Endothelial cell of umbilical vein (primary cell): ENCODE results near the gene DKK3. TPM values are rescaled to one million over a fixed set of nuclear protein-coding genes. Genes with fewer than 3 reads are reported as not detected.

ENCODE experiments used
- BruUV-seq: library from RNA; stranded (reverse); fragments of 400-500 nt; replicated peaks from 2 replicates; lab custom pipeline; 2021; lab: Mats Ljungman, UMichigan
- CTCF ChIA-PET: fragments of 300-600, 350-600 bp; sonication (Branson Sonifier 250); formaldehyde crosslinking; loops from one replicate; lab custom pipeline; 2021; ENCODE audit warnings: antibody characterized with exemption, inconsistent platforms; lab: Charles Lee
- POLR2A ChIA-PET: fragments of 300-600, 350-600 bp; sonication (Branson Sonifier 250); formaldehyde crosslinking; loops from one replicate; lab custom pipeline; 2021; ENCODE audit warnings: antibody characterized with exemption, inconsistent platforms; lab: Charles Lee
- DNase-seq: peaks from one replicate; pipeline ENCODE4 v3.0.0-alpha.2; 2011; ENCODE audit warnings: low read depth, low spot score
- FAIRE-seq: peaks from 2 replicates; lab custom pipeline; 2011; peaks lifted over from hg19 to GRCh38; lab: Jason Lieb, UNC
- H2AFZ ChIP-seq: 2 replicates; pipeline ENCODE4 v1.6.0; 2012; ENCODE audit warnings: low read depth, low read length, control low read depth, inconsistent platforms
- H3K27ac ChIP-seq: 2 replicates; pipeline ENCODE4 v1.5.1; 2011; ENCODE audit warnings: low read depth, mild to moderate bottlenecking, control low read depth, low read length, moderate library complexity; ENCODE audit not compliant: insufficient read depth
- H3K27me3 ChIP-seq, 2 experiments: 2 replicates each; pipeline versions ENCODE4 v1.6.0 to v1.6.1; 2011; ENCODE audit warnings: low read length in 2 of 2, mixed read lengths in 1 of 2; ENCODE audit not compliant: control insufficient read depth in 2 of 2, insufficient read depth in 2 of 2
- H3K36me3 ChIP-seq, 2 experiments: 2 replicates in 1 of 2; 3 replicates in 1 of 2; pipeline ENCODE4 v1.5.1; 2011; ENCODE audit warnings: low read length in 2 of 2, mild to moderate bottlenecking in 1 of 2, moderate library complexity in 1 of 2; ENCODE audit not compliant: control insufficient read depth in 2 of 2, insufficient read depth in 2 of 2; ENCODE audit errors: extremely low read depth in 1 of 2
- H3K4me1 ChIP-seq: 3 replicates; pipeline ENCODE4 v1.5.1; 2011; ENCODE audit warnings: mild to moderate bottlenecking, low read length; ENCODE audit not compliant: control insufficient read depth, insufficient read depth; ENCODE audit errors: extremely low read depth
- H3K4me2 ChIP-seq: 2 replicates; pipeline ENCODE4 v1.6.1; 2011; ENCODE audit warnings: low read length, control low read depth, mixed read lengths; ENCODE audit not compliant: insufficient read depth
- H3K4me3 ChIP-seq, 3 experiments: fragments of 200-600 bp in 1 of 3; sonication (generic), shearing (Covaris generic) in 1 of 3; replicated peaks in 1 of 3; 2 replicates each; pipeline ENCODE4 v1.5.1; 2011 to 2016; ENCODE audit warnings: control low read depth in 3 of 3, low read length in 3 of 3, mild to moderate bottlenecking in 2 of 3, inconsistent platforms in 1 of 3, low read depth in 1 of 3, moderate library complexity in 1 of 3; ENCODE audit not compliant: insufficient read depth in 1 of 3
- H3K79me2 ChIP-seq: 2 replicates; pipeline ENCODE4 v1.6.0; 2012; ENCODE audit warnings: low read length, inconsistent platforms; ENCODE audit not compliant: control insufficient read depth, insufficient read depth
- H3K9ac ChIP-seq: replicated peaks from 2 replicates; pipeline ENCODE3; 2011; ENCODE audit warnings: low read length, control low read depth; ENCODE audit not compliant: insufficient read depth; ENCODE audit errors: extremely low read depth
- H3K9me1 ChIP-seq: replicated peaks from 3 replicates; pipeline ENCODE4 v1.6.0; 2011; ENCODE audit warnings: mild to moderate bottlenecking, low read length; ENCODE audit not compliant: control insufficient read depth, insufficient read depth; ENCODE audit errors: extremely low read depth
- H3K9me3 ChIP-seq: replicated peaks from 2 replicates; pipeline ENCODE4 v1.5.1; 2012; ENCODE audit warnings: low read length, inconsistent platforms; ENCODE audit not compliant: control insufficient read depth, insufficient read depth
- H4K20me1 ChIP-seq: replicated peaks from 2 replicates; pipeline ENCODE3; 2011; ENCODE audit warnings: mild to moderate bottlenecking, low read length; ENCODE audit not compliant: control insufficient read depth, insufficient read depth; ENCODE audit errors: extremely low read depth
- CTCF ChIP-seq, 2 donors: IDR thresholded peaks; 1 replicate in 1 of 2; 2 replicates in 1 of 2; pipeline ENCODE4 v1.5.1; 2011; ENCODE audit warnings: low read length in 2 of 2, mild to moderate bottlenecking in 2 of 2, moderate library complexity in 2 of 2, control low read depth in 1 of 2, inconsistent platforms in 1 of 2, low read depth in 1 of 2; ENCODE audit not compliant: insufficient read depth in 1 of 2; ENCODE audit errors: extremely low read depth in 1 of 2
- EZH2 ChIP-seq: IDR thresholded peaks from 2 replicates; pipeline ENCODE4 v1.6.1; 2012; ENCODE audit warnings: borderline replicate concordance, low read depth, mild to moderate bottlenecking, moderate library complexity, low read length, inconsistent platforms; ENCODE audit not compliant: severe bottlenecking
- FOS ChIP-seq: IDR thresholded peaks from 2 replicates; pipeline ENCODE4 v1.6.1; 2011; ENCODE audit warnings: mild to moderate bottlenecking, low read length, moderate library complexity, borderline replicate concordance; ENCODE audit not compliant: insufficient read depth
- GATA2 ChIP-seq: IDR thresholded peaks from 2 replicates; pipeline ENCODE4 v1.7.0; 2011; ENCODE audit warnings: low read depth, mild to moderate bottlenecking, moderate library complexity, mixed read lengths, low read length; ENCODE audit not compliant: insufficient read length, insufficient read depth
- JUN ChIP-seq: IDR thresholded peaks from 2 replicates; pipeline ENCODE4 v1.6.1; 2011; ENCODE audit warnings: borderline replicate concordance, low read depth; ENCODE audit not compliant: insufficient read length, insufficient read depth
- MAX ChIP-seq: IDR thresholded peaks from 2 replicates; pipeline ENCODE4 v1.6.1; 2011; ENCODE audit not compliant: insufficient read depth, insufficient read length
- MYC ChIP-seq: IDR thresholded peaks from one replicate; pipeline ENCODE4 v1.6.1; 2011; ENCODE audit warnings: mild to moderate bottlenecking, low read depth, low read length
- POLR2A ChIP-seq: IDR thresholded peaks from 2 replicates; pipeline ENCODE4 v1.6.1; 2012; ENCODE audit warnings: low read depth, mild to moderate bottlenecking, control low read depth, low read length
- POLR2AphosphoS5 ChIP-seq: IDR thresholded peaks from 2 replicates; pipeline ENCODE4 v1.6.1; 2012; ENCODE audit warnings: low read depth, mild to moderate bottlenecking, control low read depth, low read length, moderate library complexity; ENCODE audit not compliant: insufficient read depth
- dilution Hi-C: fragments of 300-500 bp; cut with MboI; formaldehyde crosslinking; loops from one replicate; pipeline ENCODE4 v1.15.0; 2019; ENCODE audit warnings: low sequenced_read_pairs; ENCODE audit not compliant: extremely low pct_ligation_motif_present
- intact Hi-C: fragments of 100-400 bp; cut with micrococcal nuclease; formaldehyde crosslinking; loops from one replicate; pipeline ENCODE4 v1.10.0; 2022
- polyA plus RNA-seq, 4 experiments: library from polyadenylated mRNA; depleted of rRNA in 3 of 4; stranded (reverse) in 3 of 4; unstranded in 1 of 4; fragments of >200 nt; gene quantifications; 2 replicates each; pipeline versions ENCODE4 v1.2.1 to v1.2.3, GENCODE V29; 2011 to 2012; ENCODE audit warnings: missing spikeins in 1 of 4
- total RNA-seq: library from RNA; stranded (reverse); gene quantifications from 2 replicates; pipeline ENCODE4 v1.2.3, GENCODE V29; 2021

The DKK3 gene
- total and polyA plus RNA-seq, 2 donors (not counting 3 experiments of a cell fraction or from before 2014, with no cell fraction given), result 131 to 335 TPM

GRCh38 chr11:11987503-11988022 is 20.9 kb downstream of the DKK3 start:
- BruUV-seq, result TSS peak; percentile 71
- TF ChIP-seq JUN (peak; percentile 21), EZH2 (no peak), MYC (peak; percentile 85), MAX (peak; percentile 54), POLR2A (peak; percentile 57), CTCF (IDR thresholded peaks at IDR 0.05; ENCODE audit: extremely low read depth in 1 of 2, insufficient read depth in 1 of 2, low read depth in 1 of 2, low read length in 2 of 2) (peak in 1 of 2 donors; percentile 36), POLR2AphosphoS5 (peak; percentile 68), GATA2 (no peak), FOS (peak; percentile 34)
- H3K9me1 ChIP-seq, result no peaks in the 10 kb centered on the region
- H3K4me2 ChIP-seq, result peak overlapping the region; percentile 67
- no peaks in the 10 kb centered on the region for H3K79me2 ChIP-seq
- peaks cover 0 to 6% of the 10 kb centered on the region in 2 experiments for H3K36me3 ChIP-seq
- peaks cover 43% of the 10 kb centered on the region for H3K4me1 ChIP-seq
- peak overlapping the region; percentile 75 for H3K27ac ChIP-seq
- intact Hi-C loops, result loop anchor here (1.0 kb wide), 3 partner anchors 8 to 57 kb away; no protein-coding TSS in a partner anchor
- peak overlapping the region; percentile 31 for H2AFZ ChIP-seq
- no peak overlapping the region for H3K4me3 ChIP-seq
- dilution Hi-C loops, result no loop called here
- no peaks in the 10 kb centered on the region for H3K27me3 ChIP-seq
- DNase-seq (peak; percentile 78), FAIRE-seq (peak; percentile 59)
- no peaks in the 10 kb centered on the region for H3K9me3 ChIP-seq
- POLR2A ChIA-PET, result interaction anchor here (0.5 to 1.0 kb wide), 2 partner anchors 8 to 794 kb away, joined by 3 to 4 read pairs; no protein-coding TSS in a partner anchor
- CTCF ChIA-PET, result interaction anchor here (0.6 to 1.8 kb wide), 10 partner anchors 9 to 298 kb away, joined by 3 to 17 read pairs (median 4); partner anchors contain the start of gene DKK3
- H4K20me1 ChIP-seq, result no peaks in the 10 kb centered on the region
- H3K9ac ChIP-seq, result peak overlapping the region; percentile 69
